GM12878 (cell line): ENCODE measurements around the gene COL16A1.

Source experiments
- CTCF ChIP-seq, 3 experiments: IDR thresholded peaks in 2 of 3; conservative IDR thresholded peaks in 1 of 3; 2 replicates each; pipeline ENCODE4 v1.5.1; 2011; ENCODE audit warnings: low read depth in 3 of 3, low read length in 3 of 3, mild to moderate bottlenecking in 3 of 3, control low read depth in 2 of 3, moderate library complexity in 2 of 3, inconsistent platforms in 1 of 3, mixed read lengths in 1 of 3; ENCODE audit not compliant: control insufficient read depth in 2 of 3, insufficient read depth in 1 of 3; ENCODE audit errors: extremely low read depth in 1 of 3
- EGR1 ChIP-seq, 2 experiments: IDR thresholded peaks; 1 replicate in 1 of 2; 2 replicates in 1 of 2; pipeline ENCODE4 v1.6.1; 2011 to 2012; ENCODE audit warnings: low read depth in 2 of 2, low read length in 2 of 2, borderline replicate concordance in 1 of 2, mild to moderate bottlenecking in 1 of 2, moderate library complexity in 1 of 2
- ZZZ3 ChIP-seq: IDR thresholded peaks from 2 replicates; pipeline ENCODE4 v1.6.1; 2011; ENCODE audit warnings: low read depth; ENCODE audit not compliant: control insufficient read depth, insufficient read length

GRCh38 chr1:31679676-31680230 is 24.1 kb downstream of the COL16A1 start:
- no peak for TF ChIP-seq ZZZ3
- no peak for TF ChIP-seq EGR1 (IDR thresholded peaks at IDR 0.05; ENCODE audit: borderline replicate concordance in 1 of 2, low read depth in 2 of 2, low read length in 2 of 2)
- no peak for TF ChIP-seq CTCF (IDR thresholded peaks at IDR 0.05 in 2 of 3, conservative IDR thresholded peaks at IDR 0.05 in 1 of 3; ENCODE audit: control insufficient read depth in 2 of 3, extremely low read depth in 1 of 3, insufficient read depth in 1 of 3, low read depth in 3 of 3, low read length in 3 of 3)
